Measurements from ENCODE around the gene GSX2. TPM values are rescaled to one million over a fixed set of nuclear protein-coding genes. Genes with fewer than 3 reads are reported as not detected.

Gene GSX2
- total RNA-seq, 1 experiment from 2014 or later, result not detected

GRCh38 chr4:54146139-54146538, 46.2 kb downstream of the GSX2 start:
- no peak overlapping the region for H3K4me3 Mint-ChIP-seq (ENCODE audit: unreplicated experiment)
- H3K4me1 Mint-ChIP-seq (ENCODE audit: low read depth, unreplicated experiment), result peaks cover 12% of the 10 kb centered on the region
- H3K27ac Mint-ChIP-seq (ENCODE audit: unreplicated experiment), result no peak overlapping the region
- POLR2A ChIA-PET, result no interaction called here
- no peak for TF ChIP-seq CTCF (IDR thresholded peaks at IDR 0.05; ENCODE audit: insufficient read depth in 1 of 2, low read depth in 1 of 2, low read length in 1 of 2, severe bottlenecking in 1 of 2, unreplicated experiment in 1 of 2)
- DNase-seq, result no peak
- no peaks in the 10 kb centered on the region for H3K36me3 Mint-ChIP-seq (ENCODE audit: insufficient read depth, unreplicated experiment)
- no peaks in the 10 kb centered on the region for H3K27me3 ChIP-seq (replicated peaks; ENCODE audit: control insufficient read depth, insufficient read depth, low read length)
- CTCF ChIA-PET, result interaction anchor here (1.0 kb wide), 1 partner anchor 86 kb away, joined by 4 read pairs; no protein-coding TSS in a partner anchor
- intact Hi-C loops (cut with micrococcal nuclease; ENCODE audit: unreplicated experiment), result no loop called here
- no peaks in the 10 kb centered on the region for H3K9me3 Mint-ChIP-seq (ENCODE audit: unreplicated experiment)
- H3K36me3 ChIP-seq (ENCODE audit: control insufficient read depth, insufficient read depth, low read length), result no peaks in the 10 kb centered on the region
- H3K4me3 ChIP-seq (ENCODE audit: low read depth, low read length), result no peak overlapping the region
- peaks cover 8% of the 10 kb centered on the region for H3K4me1 ChIP-seq
- no peaks in the 10 kb centered on the region for H3K27me3 Mint-ChIP-seq (ENCODE audit: insufficient read depth, unreplicated experiment)
- no TSS peak for BruUV-seq (replicated peaks)
- H3K9me3 ChIP-seq, result no peaks in the 10 kb centered on the region

- no TSS peak for BruUV-seq (replicated peaks)
- Mint-ChIP-seq H3K4me1 (ENCODE audit: low read depth, unreplicated experiment) (peaks cover 12% of the 10 kb centered on the region), H3K36me3 (ENCODE audit: insufficient read depth, unreplicated experiment) (no peaks in the 10 kb centered on the region), H3K4me3 (ENCODE audit: unreplicated experiment) (no peak overlapping the region), H3K27me3 (ENCODE audit: insufficient read depth, unreplicated experiment) (no peaks in the 10 kb centered on the region), H3K9me3 (ENCODE audit: unreplicated experiment) (no peaks in the 10 kb centered on the region), H3K27ac (ENCODE audit: unreplicated experiment) (no peak overlapping the region)
- ChIA-PET CTCF (no interaction called here), POLR2A (no interaction called here)
- Histone ChIP-seq H3K9me3 (no peaks in the 10 kb centered on the region), H3K27me3 (replicated peaks; ENCODE audit: control insufficient read depth, insufficient read depth, low read length) (no peaks in the 10 kb centered on the region), H3K36me3 (ENCODE audit: control insufficient read depth, insufficient read depth, low read length) (no peaks in the 10 kb centered on the region), H3K4me3 (ENCODE audit: low read depth, low read length) (no peak overlapping the region), H3K4me1 (peaks cover 8% of the 10 kb centered on the region)
- intact Hi-C loops (cut with micrococcal nuclease; ENCODE audit: unreplicated experiment), result no loop called here
- no peak for TF ChIP-seq CTCF (IDR thresholded peaks at IDR 0.05; ENCODE audit: insufficient read depth in 1 of 2, low read depth in 1 of 2, low read length in 1 of 2, severe bottlenecking in 1 of 2, unreplicated experiment in 1 of 2)
- DNase-seq, result no peak
Measured at GRCh38 chr4:54149323-54149722, 49.4 kb downstream of the GSX2 start.

Other genes with a start within 250 kb of the GSX2 start
- 24.9 and 30.0 TPM in 2 replicates for gene CHIC2, start 35.6 kb upstream of the GSX2 start, total RNA-seq (2022)
- 97.4 and 122 TPM in 2 replicates for gene PDGFRA, start 129.1 kb downstream of the GSX2 start, total RNA-seq (2022)

Data from Caco-2 (cell line).